GM12864 (cell line): Measurements from ENCODE around the gene HBS1L.

ENCODE experiments used
- DNase-seq: peaks from one replicate; pipeline ENCODE4 v3.0.0-alpha.2; 2011; ENCODE audit warnings: low read depth
- H3K4me3 ChIP-seq: 2 replicates; pipeline ENCODE4 v1.5.1; 2011; ENCODE audit warnings: mild to moderate bottlenecking, low read depth, low read length, control low read depth
- CTCF ChIP-seq: IDR thresholded peaks from 2 replicates; pipeline ENCODE4 v1.5.1; 2011; ENCODE audit warnings: low read depth, mild to moderate bottlenecking, moderate library complexity, low read length, control low read depth, inconsistent platforms; ENCODE audit errors: missing control alignments

The HBS1L gene

GRCh38 chr6:134980846-134981245 lies 73.8 kb downstream of the HBS1L start:
- DNase-seq, result no peak
- no peak for TF ChIP-seq CTCF
- H3K4me3 ChIP-seq, result no peak overlapping the region

GRCh38 chr6:134979142-134979541 lies 75.5 kb downstream of the HBS1L start:
- DNase-seq, result peak; percentile 54
- no peak for TF ChIP-seq CTCF
- no peak overlapping the region for H3K4me3 ChIP-seq

- H3K4me3 ChIP-seq, result no peak overlapping the region
- no peak for TF ChIP-seq CTCF
- DNase-seq, result no peak
Observed at GRCh38 chr6:134974370-134974769, 80.3 kb downstream of the HBS1L start.

GRCh38 chr6:134967711-134968110 lies 86.9 kb downstream of the HBS1L start:
- DNase-seq, result no peak
- no peak for TF ChIP-seq CTCF
- H3K4me3 ChIP-seq, result no peak overlapping the region

GRCh38 chr6:134964451-134965203 lies 90.0 kb downstream of the HBS1L start:
- no peak overlapping the region for H3K4me3 ChIP-seq
- no peak for DNase-seq
- no peak for TF ChIP-seq CTCF

- DNase-seq, result no peak
- no peak for TF ChIP-seq CTCF
- H3K4me3 ChIP-seq, result no peak overlapping the region
Observed at GRCh38 chr6:134962421-134962820, 92.2 kb downstream of the HBS1L start.

- H3K4me3 ChIP-seq, result no peak overlapping the region
Observed at GRCh38 chr6:134961366-134961765, 93.3 kb downstream of the HBS1L start.

More at GRCh38 chr6:134961366-134961765, 93.3 kb downstream of the HBS1L start:
- TF ChIP-seq CTCF, result no peak
- DNase-seq, result no peak
